ENCODE data around the gene MTARC2. TPM values are rescaled to one million over a fixed set of nuclear protein-coding genes. Genes with fewer than 3 reads are reported as not detected.
A peak's percentile ranks its signal among the peaks of the same experiment; 100 is the strongest.

MTARC2 gene
- polyA plus RNA-seq, 2 of the 4 experiments (the other 2 are of a cell fraction): 13.5 to 18.4 TPM

DNA sequence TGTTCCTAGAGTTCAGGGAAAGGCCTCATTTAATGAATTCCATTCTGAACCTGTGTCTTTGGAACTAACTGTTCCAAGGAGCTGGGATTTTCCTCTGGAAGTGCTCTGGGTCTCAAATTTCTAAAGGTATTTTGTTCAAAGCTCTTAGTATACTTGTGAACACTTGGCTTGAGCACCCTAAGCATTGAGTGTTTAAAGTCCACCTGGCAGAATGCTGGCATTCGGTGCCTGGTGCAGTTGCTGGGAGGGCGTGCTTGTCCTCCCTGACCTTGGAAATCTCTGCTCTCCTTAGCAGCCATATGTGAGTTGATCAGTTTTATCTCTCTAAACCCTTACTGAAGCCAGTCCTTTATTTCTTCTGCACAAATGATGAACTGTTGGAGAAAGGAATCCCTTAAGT is 3.0 kb downstream of the MTARC2 start:
- Histone ChIP-seq H3K4me1 (peaks cover 22% of the 10 kb centered on the region; the same call in 2 of the 3 replicates), H3K4me3 (no peak overlapping the region), H3K4me2 (peak overlapping the region; percentile 22; the same call in 1 of the 3 replicates), H3K9me3 (no peaks in the 10 kb centered on the region), H3K27ac (no peak overlapping the region)
- no peak for FAIRE-seq
- no peak for DNase-seq (ENCODE audit: low read depth in 1 of 2, low spot score in 1 of 2)
- WGBS (ENCODE audit: missing lambda C conversion rate): 83% methylated on average over 2 of the region's 2 CpGs
- ChIA-PET CTCF (interaction anchor here (7.6 kb wide), 1 partner anchor 25 kb away, joined by 48 read pairs; no protein-coding TSS in a partner anchor), POLR2A (no interaction called here)
- no peak for ATAC-seq
- TF ChIP-seq SREBF2 (IDR thresholded peaks at IDR 0.05): no peak
- TF ChIP-seq ZC3H11A (IDR thresholded peaks at IDR 0.05): no peak
- TF ChIP-seq CHD2 (IDR thresholded peaks at IDR 0.05; ENCODE audit: low read length, partially characterized antibody): no peak
- no peak for TF ChIP-seq ZFP36 (IDR thresholded peaks at IDR 0.05; ENCODE audit: borderline replicate concordance, partially characterized antibody)
- TF ChIP-seq, protein P1, sequence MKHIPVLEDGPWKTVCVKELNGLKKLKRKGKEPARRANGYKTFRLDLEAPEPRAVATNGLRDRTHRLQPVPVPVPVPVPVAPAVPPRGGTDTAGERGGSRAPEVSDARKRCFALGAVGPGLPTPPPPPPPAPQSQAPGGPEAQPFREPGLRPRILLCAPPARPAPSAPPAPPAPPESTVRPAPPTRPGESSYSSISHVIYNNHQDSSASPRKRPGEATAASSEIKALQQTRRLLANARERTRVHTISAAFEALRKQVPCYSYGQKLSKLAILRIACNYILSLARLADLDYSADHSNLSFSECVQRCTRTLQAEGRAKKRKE (CRISPR knock-in tag; IDR thresholded peaks at IDR 0.05; ENCODE audit: low read depth): no peak
- no peak for TF ChIP-seq ZSCAN20 (CRISPR knock-in tag; IDR thresholded peaks at IDR 0.05)
- TF ChIP-seq, protein P2, sequence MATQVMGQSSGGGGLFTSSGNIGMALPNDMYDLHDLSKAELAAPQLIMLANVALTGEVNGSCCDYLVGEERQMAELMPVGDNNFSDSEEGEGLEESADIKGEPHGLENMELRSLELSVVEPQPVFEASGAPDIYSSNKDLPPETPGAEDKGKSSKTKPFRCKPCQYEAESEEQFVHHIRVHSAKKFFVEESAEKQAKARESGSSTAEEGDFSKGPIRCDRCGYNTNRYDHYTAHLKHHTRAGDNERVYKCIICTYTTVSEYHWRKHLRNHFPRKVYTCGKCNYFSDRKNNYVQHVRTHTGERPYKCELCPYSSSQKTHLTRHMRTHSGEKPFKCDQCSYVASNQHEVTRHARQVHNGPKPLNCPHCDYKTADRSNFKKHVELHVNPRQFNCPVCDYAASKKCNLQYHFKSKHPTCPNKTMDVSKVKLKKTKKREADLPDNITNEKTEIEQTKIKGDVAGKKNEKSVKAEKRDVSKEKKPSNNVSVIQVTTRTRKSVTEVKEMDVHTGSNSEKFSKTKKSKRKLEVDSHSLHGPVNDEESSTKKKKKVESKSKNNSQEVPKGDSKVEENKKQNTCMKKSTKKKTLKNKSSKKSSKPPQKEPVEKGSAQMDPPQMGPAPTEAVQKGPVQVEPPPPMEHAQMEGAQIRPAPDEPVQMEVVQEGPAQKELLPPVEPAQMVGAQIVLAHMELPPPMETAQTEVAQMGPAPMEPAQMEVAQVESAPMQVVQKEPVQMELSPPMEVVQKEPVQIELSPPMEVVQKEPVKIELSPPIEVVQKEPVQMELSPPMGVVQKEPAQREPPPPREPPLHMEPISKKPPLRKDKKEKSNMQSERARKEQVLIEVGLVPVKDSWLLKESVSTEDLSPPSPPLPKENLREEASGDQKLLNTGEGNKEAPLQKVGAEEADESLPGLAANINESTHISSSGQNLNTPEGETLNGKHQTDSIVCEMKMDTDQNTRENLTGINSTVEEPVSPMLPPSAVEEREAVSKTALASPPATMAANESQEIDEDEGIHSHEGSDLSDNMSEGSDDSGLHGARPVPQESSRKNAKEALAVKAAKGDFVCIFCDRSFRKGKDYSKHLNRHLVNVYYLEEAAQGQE (IDR thresholded peaks at IDR 0.05): no peak
- no peak for TF ChIP-seq POLR2A (IDR thresholded peaks at IDR 0.05; ENCODE audit: low read length)
- no peak for TF ChIP-seq JUNB (IDR thresholded peaks at IDR 0.05)
- no peak for TF ChIP-seq EHF (CRISPR knock-in tag; IDR thresholded peaks at IDR 0.05)
- no peak for TF ChIP-seq KDM5A (IDR thresholded peaks at IDR 0.05)
- TF ChIP-seq, protein P3, sequence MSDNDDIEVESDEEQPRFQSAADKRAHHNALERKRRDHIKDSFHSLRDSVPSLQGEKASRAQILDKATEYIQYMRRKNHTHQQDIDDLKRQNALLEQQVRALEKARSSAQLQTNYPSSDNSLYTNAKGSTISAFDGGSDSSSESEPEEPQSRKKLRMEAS (IDR thresholded peaks at IDR 0.05): no peak
- no peak for TF ChIP-seq EP300 (IDR thresholded peaks at IDR 0.05)

DNA sequence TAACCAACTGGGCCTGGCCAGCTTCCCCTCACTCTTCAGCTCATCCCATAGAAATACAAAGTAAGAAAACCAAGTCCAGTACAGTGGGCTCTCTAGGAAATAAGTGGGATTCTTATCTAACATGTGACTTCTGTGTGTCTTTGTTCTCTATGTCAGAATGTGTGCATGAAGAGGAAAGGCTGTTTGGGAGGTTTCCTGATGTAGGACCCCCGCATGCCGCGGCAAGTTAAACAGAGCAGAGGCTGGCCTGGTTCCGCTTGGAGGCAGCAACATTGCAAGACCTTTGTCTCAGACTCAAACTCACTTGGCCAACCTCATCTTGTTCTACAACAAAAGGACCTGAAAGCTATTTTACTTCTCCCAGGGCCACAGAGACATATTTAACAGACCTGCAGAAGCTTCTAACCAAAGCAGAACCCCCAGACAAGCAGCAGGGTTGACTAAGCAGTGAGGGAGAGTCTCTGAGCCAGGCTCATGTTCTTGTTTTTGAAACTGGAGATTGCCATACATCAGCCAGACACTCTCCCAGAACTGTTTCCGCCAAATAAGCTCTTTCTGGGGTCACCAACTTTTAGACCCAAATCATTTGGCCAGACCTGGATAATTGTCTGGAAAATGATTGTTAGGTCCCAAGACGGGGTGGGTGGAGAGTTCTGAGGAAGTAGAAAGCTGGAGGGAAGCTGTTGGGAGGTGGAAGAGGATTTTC is 6.2 kb downstream of the MTARC2 start:
- ATAC-seq (no peak), DNase-seq (ENCODE audit: low read depth in 1 of 2, low spot score in 1 of 2) (no peak), FAIRE-seq (no peak)
- ChIA-PET CTCF (interaction anchor here (0.8 to 5.7 kb wide), 5 partner anchors 21 to 565 kb away, joined by 3 to 38 read pairs (median 3); no protein-coding TSS in a partner anchor), POLR2A (no interaction called here)
- Histone ChIP-seq H3K9me3 (no peaks in the 10 kb centered on the region), H3K4me1 (peaks cover 8% of the 10 kb centered on the region; the same call in 2 of the 3 replicates), H3K27ac (no peak overlapping the region), H3K4me2 (no peak overlapping the region), H3K4me3 (no peak overlapping the region)
- TF ChIP-seq ZSCAN20 (CRISPR knock-in tag; IDR thresholded peaks at IDR 0.05) (no peak), GATA3 (IDR thresholded peaks at IDR 0.05; ENCODE audit: borderline replicate concordance) (no peak), NPAS2 (CRISPR knock-in tag; IDR thresholded peaks at IDR 0.05; ENCODE audit: borderline replicate concordance) (no peak), KDM1A (IDR thresholded peaks at IDR 0.05; ENCODE audit: low read depth) (no peak), RARB (CRISPR knock-in tag; IDR thresholded peaks at IDR 0.05) (no peak), MAZ (IDR thresholded peaks at IDR 0.05; ENCODE audit: borderline replicate concordance, low read depth, low read length) (no peak), CBX2 (IDR thresholded peaks at IDR 0.05; ENCODE audit: borderline replicate concordance, low read depth) (no peak), RAD21 (conservative IDR thresholded peaks at IDR 0.05 in 1 of 2, IDR thresholded peaks at IDR 0.05 in 1 of 2) (no peak), FOSL2 (IDR thresholded peaks at IDR 0.05) (no peak), FOSL2 (CRISPR knock-in tag; IDR thresholded peaks at IDR 0.05) (no peak), KDM5A (IDR thresholded peaks at IDR 0.05) (no peak), CHD4 (IDR thresholded peaks at IDR 0.05; ENCODE audit: borderline replicate concordance) (no peak), POLR2A (IDR thresholded peaks at IDR 0.05; ENCODE audit: low read length) (no peak)
- TF ChIP-seq, protein P4, sequence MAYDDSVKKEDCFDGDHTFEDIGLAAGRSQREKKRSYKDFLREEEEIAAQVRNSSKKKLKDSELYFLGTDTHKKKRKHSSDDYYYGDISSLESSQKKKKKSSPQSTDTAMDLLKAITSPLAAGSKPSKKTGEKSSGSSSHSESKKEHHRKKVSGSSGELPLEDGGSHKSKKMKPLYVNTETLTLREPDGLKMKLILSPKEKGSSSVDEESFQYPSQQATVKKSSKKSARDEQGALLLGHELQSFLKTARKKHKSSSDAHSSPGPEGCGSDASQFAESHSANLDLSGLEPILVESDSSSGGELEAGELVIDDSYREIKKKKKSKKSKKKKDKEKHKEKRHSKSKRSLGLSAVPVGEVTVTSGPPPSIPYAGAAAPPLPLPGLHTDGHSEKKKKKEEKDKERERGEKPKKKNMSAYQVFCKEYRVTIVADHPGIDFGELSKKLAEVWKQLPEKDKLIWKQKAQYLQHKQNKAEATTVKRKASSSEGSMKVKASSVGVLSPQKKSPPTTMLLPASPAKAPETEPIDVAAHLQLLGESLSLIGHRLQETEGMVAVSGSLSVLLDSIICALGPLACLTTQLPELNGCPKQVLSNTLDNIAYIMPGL (CRISPR knock-in tag; IDR thresholded peaks at IDR 0.05; ENCODE audit: borderline replicate concordance): no peak
- TF ChIP-seq, protein P1 (CRISPR knock-in tag; IDR thresholded peaks at IDR 0.05; ENCODE audit: low read depth): no peak
- TF ChIP-seq, protein P5, sequence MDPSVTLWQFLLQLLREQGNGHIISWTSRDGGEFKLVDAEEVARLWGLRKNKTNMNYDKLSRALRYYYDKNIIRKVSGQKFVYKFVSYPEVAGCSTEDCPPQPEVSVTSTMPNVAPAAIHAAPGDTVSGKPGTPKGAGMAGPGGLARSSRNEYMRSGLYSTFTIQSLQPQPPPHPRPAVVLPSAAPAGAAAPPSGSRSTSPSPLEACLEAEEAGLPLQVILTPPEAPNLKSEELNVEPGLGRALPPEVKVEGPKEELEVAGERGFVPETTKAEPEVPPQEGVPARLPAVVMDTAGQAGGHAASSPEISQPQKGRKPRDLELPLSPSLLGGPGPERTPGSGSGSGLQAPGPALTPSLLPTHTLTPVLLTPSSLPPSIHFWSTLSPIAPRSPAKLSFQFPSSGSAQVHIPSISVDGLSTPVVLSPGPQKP (IDR thresholded peaks at IDR 0.05; ENCODE audit: low read depth, low read length): no peak
- TF ChIP-seq, protein P6, sequence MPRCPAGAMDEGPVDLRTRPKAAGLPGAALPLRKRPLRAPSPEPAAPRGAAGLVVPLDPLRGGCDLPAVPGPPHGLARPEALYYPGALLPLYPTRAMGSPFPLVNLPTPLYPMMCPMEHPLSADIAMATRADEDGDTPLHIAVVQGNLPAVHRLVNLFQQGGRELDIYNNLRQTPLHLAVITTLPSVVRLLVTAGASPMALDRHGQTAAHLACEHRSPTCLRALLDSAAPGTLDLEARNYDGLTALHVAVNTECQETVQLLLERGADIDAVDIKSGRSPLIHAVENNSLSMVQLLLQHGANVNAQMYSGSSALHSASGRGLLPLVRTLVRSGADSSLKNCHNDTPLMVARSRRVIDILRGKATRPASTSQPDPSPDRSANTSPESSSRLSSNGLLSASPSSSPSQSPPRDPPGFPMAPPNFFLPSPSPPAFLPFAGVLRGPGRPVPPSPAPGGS (IDR thresholded peaks at IDR 0.05): no peak
- WGBS (ENCODE audit: missing lambda C conversion rate): 98% methylated on average over 6 of the region's 6 CpGs
